Measurements from ENCODE around the gene SMIM45.

The SMIM45 gene

GRCh38 chr22:41904450-41905410, 47.2 kb upstream of the SMIM45 start:
- no peaks in the 10 kb centered on the region for H3K9me3 ChIP-seq (ENCODE audit: control insufficient read depth, insufficient read depth, low read length)
- H3K9me1 ChIP-seq (ENCODE audit: insufficient read depth, low read length) = peaks cover 8% of the 10 kb centered on the region; the same call in 1 of the 2 replicates
- ChIA-PET CTCF (no interaction called here), POLR2A (ENCODE audit: unreplicated experiment) (no interaction called here)
- no peak for ATAC-seq (ENCODE audit: low read depth)
- H2BK20ac ChIP-seq (ENCODE audit: low read depth, low read length) = no peak overlapping the region
- no peaks in the 10 kb centered on the region for H3K4me1 ChIP-seq (ENCODE audit: control insufficient read depth, insufficient read depth, low read length)
- H3K23ac ChIP-seq (ENCODE audit: low read depth, low read length) = no peak overlapping the region
- DNase-seq = no peak
- dilution Hi-C loops (cut with HindIII; ENCODE audit: low sequenced_read_pairs, unreplicated experiment) (no loop called here), in situ Hi-C loops (cut with MboI; ENCODE audit: low sequenced_read_pairs) (no loop called here), intact Hi-C loops (cut with micrococcal nuclease) (no loop called here)
- H3K27me3 ChIP-seq (ENCODE audit: control insufficient read depth, insufficient read depth, low read length) = peaks cover 5% of the 10 kb centered on the region; the same call in 1 of the 2 replicates
- H3K4me3 ChIP-seq (ENCODE audit: insufficient read depth, low read depth, low read length) = no peak overlapping the region
- TF ChIP-seq FOS (IDR thresholded peaks at IDR 0.05; ENCODE audit: low read depth, low read length) = no peak
- TF ChIP-seq MXI1 (IDR thresholded peaks at IDR 0.05; ENCODE audit: borderline replicate concordance, low read depth, low read length) = no peak
- TF ChIP-seq NFE2L2 (IDR thresholded peaks at IDR 0.05; ENCODE audit: low read depth, low read length) = no peak
- no peak for TF ChIP-seq CHD1 (IDR thresholded peaks at IDR 0.05; ENCODE audit: low read depth, low read length)
- no peak for TF ChIP-seq BHLHE40 (IDR thresholded peaks at IDR 0.05; ENCODE audit: low read depth, low read length)
- TF ChIP-seq USF2 (IDR thresholded peaks at IDR 0.05; ENCODE audit: low read depth, low read length) = no peak
- no peak for TF ChIP-seq MAFK (IDR thresholded peaks at IDR 0.05; ENCODE audit: low read depth, low read length)
- no peak for TF ChIP-seq CEBPB (IDR thresholded peaks at IDR 0.05; ENCODE audit: low read depth, low read length)
- TF ChIP-seq, protein P1, sequence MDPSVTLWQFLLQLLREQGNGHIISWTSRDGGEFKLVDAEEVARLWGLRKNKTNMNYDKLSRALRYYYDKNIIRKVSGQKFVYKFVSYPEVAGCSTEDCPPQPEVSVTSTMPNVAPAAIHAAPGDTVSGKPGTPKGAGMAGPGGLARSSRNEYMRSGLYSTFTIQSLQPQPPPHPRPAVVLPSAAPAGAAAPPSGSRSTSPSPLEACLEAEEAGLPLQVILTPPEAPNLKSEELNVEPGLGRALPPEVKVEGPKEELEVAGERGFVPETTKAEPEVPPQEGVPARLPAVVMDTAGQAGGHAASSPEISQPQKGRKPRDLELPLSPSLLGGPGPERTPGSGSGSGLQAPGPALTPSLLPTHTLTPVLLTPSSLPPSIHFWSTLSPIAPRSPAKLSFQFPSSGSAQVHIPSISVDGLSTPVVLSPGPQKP (IDR thresholded peaks at IDR 0.05; ENCODE audit: borderline replicate concordance, low read depth, low read length) = no peak
- no peak for TF ChIP-seq RCOR1 (IDR thresholded peaks at IDR 0.05; ENCODE audit: insufficient replicate concordance, low read length)
- H2BK5ac ChIP-seq (ENCODE audit: low read depth, low read length, poor library complexity, severe bottlenecking) = no peak overlapping the region
- no peak overlapping the region for H2AFZ ChIP-seq (replicated peaks; ENCODE audit: low read length, poor library complexity)
- H3K79me1 ChIP-seq (ENCODE audit: low read depth in 1 of 2, low read length in 2 of 2) = no peaks in the 10 kb centered on the region
- peak overlapping the region; percentile 82 for H2AK9ac ChIP-seq (replicated peaks; ENCODE audit: low read depth, low read length, poor library complexity)
- H4K20me1 ChIP-seq (ENCODE audit: insufficient read depth, low read length) = peaks cover 10% of the 10 kb centered on the region; the same call in 1 of the 2 replicates
- H3K4ac ChIP-seq (ENCODE audit: low read depth, low read length) = no peak overlapping the region
- H4K91ac ChIP-seq (ENCODE audit: insufficient read depth, low read depth, low read length) = no peak overlapping the region
- H2BK120ac ChIP-seq (ENCODE audit: low read depth, low read length) = no peak overlapping the region
- WGBS, 2 experiments (ENCODE audit: extremely low coverage in 2 of 2, insufficient read length in 1 of 2) = 92% methylated on average over 6 of the region's 24 CpGs; no CpG with 5 or more reads in 1 of the 2 experiments
- H3K56ac ChIP-seq (ENCODE audit: extremely low read depth, insufficient read depth, low read length) = no peak overlapping the region
- no peak overlapping the region for H3K4me2 ChIP-seq (ENCODE audit: low read depth, low read length)
- no peak overlapping the region for H2AK5ac ChIP-seq (ENCODE audit: low read depth, low read length)
- H2BK15ac ChIP-seq (ENCODE audit: low read depth, low read length) = no peak overlapping the region
- H3K9ac ChIP-seq (ENCODE audit: low read depth, low read length) = no peak overlapping the region
- no peak overlapping the region for H4K8ac ChIP-seq (ENCODE audit: low read depth in 2 of 2, low read length in 2 of 2)
- no peak overlapping the region for H3K27ac ChIP-seq (ENCODE audit: insufficient read depth, low read length)
- H3K18ac ChIP-seq (ENCODE audit: low read depth, low read length) = no peak overlapping the region
- H3K36me3 ChIP-seq (ENCODE audit: control insufficient read depth, insufficient read depth, low read length) = peaks cover 24% of the 10 kb centered on the region
- no TSS peak for BruUV-seq (replicated peaks)
- H4K5ac ChIP-seq (ENCODE audit: low read depth, low read length) = no peak overlapping the region
- H3K14ac ChIP-seq (replicated peaks; ENCODE audit: low read depth, low read length) = no peak overlapping the region

Measured in IMR-90 (cell line).